SK-N-MC (cell line): ENCODE measurements around the gene GAS6.

Experiments used
- EZH2 ChIP-seq: fragments of 200-600 bp; sonication (generic); IDR thresholded peaks from one replicate; pipeline ENCODE4 v1.6.1; 2017; ENCODE audit warnings: antibody characterized with exemption
- FOXP2 ChIP-seq: optimal IDR thresholded peaks from 2 replicates; pipeline ENCODE3; 2011; ENCODE audit warnings: mild to moderate bottlenecking, moderate library complexity; ENCODE audit not compliant: insufficient read depth; ENCODE audit errors: extremely low read length, control extremely low read depth

GRCh38 chr13:113796964-113797676 is 66.8 kb downstream of the GAS6 start:
- TF ChIP-seq EZH2: no peak
- no peak for TF ChIP-seq FOXP2
